ENCODE results near the gene NCKAP5.
"Not testable (repeated sequence)": the region's sequence is repeated elsewhere in the genome, so short reads cannot be mapped to it uniquely, and the experiment has no call there.

Gene NCKAP5

GRCh38 chr2:133525090-133525489 is 43.2 kb downstream of the NCKAP5 start:
- CTCF ChIA-PET, result interaction anchor here (1.3 kb wide), 1 partner anchor 12 kb away, joined by 3 read pairs; no protein-coding TSS in a partner anchor
- no peak for DNase-seq (ENCODE audit: extremely low spot score)

DNA sequence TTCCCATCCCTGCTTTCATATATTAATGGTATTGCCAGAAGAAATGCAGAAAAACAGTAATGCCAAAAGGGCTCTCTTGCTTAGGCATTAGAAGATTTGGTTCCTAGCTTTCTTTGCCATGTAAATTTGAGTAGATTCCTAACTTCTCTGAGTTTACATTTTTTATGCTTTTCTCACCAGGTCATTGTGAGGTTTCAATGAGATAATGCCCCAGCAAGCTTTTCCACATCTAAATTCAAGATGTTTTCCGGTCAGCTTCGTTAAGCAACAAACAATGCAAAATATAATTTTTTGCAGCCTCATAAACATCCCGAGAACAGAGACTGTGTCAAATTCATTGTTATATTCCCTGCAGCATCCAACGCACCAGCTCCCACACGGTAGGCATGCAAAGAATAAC is 44.9 kb downstream of the NCKAP5 start:
- CTCF ChIA-PET, result interaction anchor here (0.8 kb wide), 1 partner anchor 9 kb away, joined by 3 read pairs; no protein-coding TSS in a partner anchor
- TF ChIP-seq CTCF (IDR thresholded peaks at IDR 0.05; ENCODE audit: control extremely low read depth, extremely low read depth, low read depth, missing control alignments), result no peak
- POLR2A ChIA-PET, result no interaction called here
- no peak for DNase-seq (ENCODE audit: extremely low spot score)

More at GRCh38 chr2:133525090-133525489, 43.2 kb downstream of the NCKAP5 start:
- POLR2A ChIA-PET, result no interaction called here
- TF ChIP-seq CTCF (IDR thresholded peaks at IDR 0.05; ENCODE audit: control extremely low read depth, extremely low read depth, low read depth, missing control alignments), result no peak

DNA sequence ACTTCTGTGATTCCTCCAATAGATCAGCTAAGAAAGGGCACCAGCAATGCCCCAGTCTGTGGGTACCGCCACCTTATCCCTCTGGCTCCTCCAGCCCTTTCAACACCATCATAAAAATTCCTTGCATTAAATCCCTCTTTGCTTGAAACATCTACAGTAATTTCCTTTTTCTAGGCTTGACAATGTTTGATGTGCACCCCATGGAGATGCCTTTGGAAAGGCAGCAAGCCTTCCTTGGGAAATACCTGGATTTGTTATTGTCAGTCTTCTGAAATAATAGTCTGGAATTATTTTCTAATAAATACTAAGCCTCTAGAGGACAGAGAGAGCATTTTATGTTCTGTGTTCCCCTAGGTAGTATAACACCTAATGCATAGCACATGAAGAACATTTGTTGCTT is 46.1 kb downstream of the NCKAP5 start:
- TF ChIP-seq CTCF (IDR thresholded peaks at IDR 0.05; ENCODE audit: control extremely low read depth, extremely low read depth, low read depth, missing control alignments), result no peak
- ChIA-PET CTCF (no interaction called here), POLR2A (no interaction called here)
- DNase-seq (ENCODE audit: extremely low spot score), result no peak

DNA sequence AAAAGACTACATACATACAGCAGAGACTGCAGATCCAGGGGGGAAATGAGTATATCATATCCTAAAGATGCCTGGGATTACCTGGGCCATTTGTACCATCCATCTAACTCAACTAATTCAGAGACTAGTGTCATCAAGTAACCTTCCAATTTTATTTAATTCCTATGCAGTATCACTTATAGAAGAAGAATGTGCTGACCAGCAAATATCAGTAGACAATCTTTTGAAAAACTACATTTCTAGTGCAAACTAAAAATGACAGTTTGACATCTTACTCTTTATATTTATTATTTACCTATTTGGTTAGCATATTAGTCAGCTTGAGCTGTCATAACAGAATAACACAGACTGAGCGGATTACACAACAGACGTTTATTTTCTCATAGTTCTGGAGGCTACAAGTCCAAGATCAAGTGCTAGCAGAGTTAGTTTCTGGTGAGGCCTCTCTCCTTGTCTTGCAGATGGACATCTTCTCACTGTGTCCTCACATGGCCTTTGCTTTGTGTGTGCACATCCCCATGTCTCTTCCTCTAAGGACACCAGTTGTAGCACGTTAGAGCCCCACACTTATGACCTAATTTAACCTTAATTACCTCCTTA is 47.0 kb downstream of the NCKAP5 start:
- ChIA-PET CTCF (interaction anchor here (1.2 to 2.2 kb wide), 2 partner anchors 39 to 323 kb away, joined by 3 to 11 read pairs; no protein-coding TSS in a partner anchor), POLR2A (no interaction called here)

GRCh38 chr2:133519677-133520076 is 48.6 kb downstream of the NCKAP5 start:
- DNase-seq (ENCODE audit: extremely low spot score); POLR2A ChIA-PET: not testable (repeated sequence)
- CTCF ChIA-PET, result interaction anchor here (0.8 to 2.2 kb wide), 5 partner anchors 9 to 325 kb away, joined by 3 to 11 read pairs (median 3); no protein-coding TSS in a partner anchor

More for the DNA sequence above, 47.0 kb downstream of the NCKAP5 start:
- no peak for TF ChIP-seq CTCF (IDR thresholded peaks at IDR 0.05; ENCODE audit: control extremely low read depth, extremely low read depth, low read depth, missing control alignments)
- no peak for DNase-seq (ENCODE audit: extremely low spot score)

GRCh38 chr2:133518700-133519344 is 49.4 kb downstream of the NCKAP5 start:
- DNase-seq (ENCODE audit: extremely low spot score), result no peak
- POLR2A ChIA-PET, result no interaction called here
- TF ChIP-seq CTCF (IDR thresholded peaks at IDR 0.05; ENCODE audit: control extremely low read depth, extremely low read depth, low read depth, missing control alignments), result no peak

DNA sequence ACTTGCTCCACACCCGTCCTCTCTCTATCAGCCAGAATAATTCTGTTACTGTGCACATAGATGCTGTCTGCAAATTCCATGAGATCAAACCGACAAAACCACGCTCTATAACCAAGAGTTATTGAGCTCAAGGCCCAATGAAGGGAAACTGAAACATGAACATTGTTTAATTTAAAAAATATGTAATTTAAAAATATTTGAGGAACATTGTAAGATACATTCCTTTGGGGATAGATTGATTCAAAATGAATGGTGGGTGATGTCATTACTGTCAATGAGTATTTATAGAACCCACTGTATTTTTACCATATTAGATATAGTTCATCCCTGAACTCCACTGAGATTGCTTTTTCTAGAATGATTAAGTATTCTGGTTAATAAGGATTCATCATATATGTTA is 50.4 kb downstream of the NCKAP5 start:
- ChIA-PET CTCF (interaction anchor here (1.4 kb wide), 1 partner anchor 14 kb away, joined by 3 read pairs; no protein-coding TSS in a partner anchor), POLR2A (no interaction called here)
- no peak for DNase-seq (ENCODE audit: extremely low spot score)
- no peak for TF ChIP-seq CTCF (IDR thresholded peaks at IDR 0.05; ENCODE audit: control extremely low read depth, extremely low read depth, low read depth, missing control alignments)

More at GRCh38 chr2:133518700-133519344, 49.4 kb downstream of the NCKAP5 start:
- CTCF ChIA-PET, result interaction anchor here (0.8 to 2.2 kb wide), 4 partner anchors 8 to 326 kb away, joined by 3 to 11 read pairs (median 4); no protein-coding TSS in a partner anchor
